Endometrial microvascular endothelial cells (primary cell): Measurements from ENCODE around the gene INF2. TPM values are rescaled to one million over a fixed set of nuclear protein-coding genes. Genes with fewer than 3 reads are reported as not detected.
"Not testable (repeated sequence)": the region's sequence is repeated elsewhere in the genome, so short reads cannot be mapped to it uniquely, and the experiment has no call there.

Source experiments
- in situ Hi-C: cut with HindIII; loops from 2 replicates; pipeline ENCODE4 v1.10.0; 2017; ENCODE audit warnings: low sequenced_read_pairs, low pct_unique_long_range_greater_than_20kb; ENCODE audit errors: inconsistent ontology term
- total RNA-seq: library from RNA; depleted of rRNA; stranded (reverse); fragments of >200 nt; gene quantifications from one replicate; pipeline ENCODE4 v1.2.3, GENCODE V29; 2015; ENCODE audit errors: inconsistent ontology term

Gene INF2
- total RNA-seq, 1 donor from 2014 or later = 79.4 TPM

- in situ Hi-C loops = no loop called here
Measured at GRCh38 chr14:104725772-104726548, 36.5 kb downstream of the INF2 start.

GRCh38 chr14:104726600-104727451 lies 37.4 kb downstream of the INF2 start:
- in situ Hi-C loops = no loop called here

- in situ Hi-C loops = no loop called here
Measured at GRCh38 chr14:104728631-104729030, 39.2 kb downstream of the INF2 start.

- in situ Hi-C loops = not testable (repeated sequence)
Measured at GRCh38 chr14:104729176-104729834, 39.9 kb downstream of the INF2 start.

GRCh38 chr14:104729835-104730181 lies 40.4 kb downstream of the INF2 start:
- in situ Hi-C loops = no loop called here

- in situ Hi-C loops = no loop called here
Measured at GRCh38 chr14:104730487-104730886, 41.1 kb downstream of the INF2 start.

- in situ Hi-C loops = no loop called here
Measured at GRCh38 chr14:104731320-104732294, 42.2 kb downstream of the INF2 start.

- in situ Hi-C loops = no loop called here
Measured at GRCh38 chr14:104732355-104732804, 43.0 kb downstream of the INF2 start.

GRCh38 chr14:104732931-104733681 lies 43.7 kb downstream of the INF2 start:
- in situ Hi-C loops = no loop called here

- in situ Hi-C loops = no loop called here
Measured at GRCh38 chr14:104734051-104734587, 44.7 kb downstream of the INF2 start.

- in situ Hi-C loops = no loop called here
Measured at GRCh38 chr14:104734601-104734990, 45.2 kb downstream of the INF2 start.

GRCh38 chr14:104734991-104735779 lies 45.8 kb downstream of the INF2 start:
- in situ Hi-C loops = no loop called here

- in situ Hi-C loops = no loop called here
Measured at GRCh38 chr14:104735830-104736642, 46.6 kb downstream of the INF2 start.

GRCh38 chr14:104738375-104739019 lies 49.1 kb downstream of the INF2 start:
- in situ Hi-C loops = no loop called here

- in situ Hi-C loops = no loop called here
Measured at GRCh38 chr14:104739026-104739425, 49.6 kb downstream of the INF2 start.
